HepG2 (cell line): ENCODE measurements around the gene EFEMP2. TPM values are rescaled to one million over a fixed set of nuclear protein-coding genes. Genes with fewer than 3 reads are reported as not detected.

Experiments used
- ATAC-seq: fragments of 200-7000 bp; cut with Tn5 transposase; 3 replicates; pipeline ENCODE4 v1.9.1; 2020; ENCODE audit warnings: mild to moderate bottlenecking, moderate library complexity
- BruUV-seq: library from RNA; stranded (reverse); fragments of 400-500 nt; replicated peaks from 2 replicates; lab custom pipeline; 2021; lab: Mats Ljungman, UMichigan
- CTCF ChIA-PET: fragments of 300-600 bp; formaldehyde crosslinking; extraction: SDS; loops from one replicate; lab custom pipeline; 2021; ENCODE audit warnings: low total read pairs, inconsistent platforms, low intra/inter-chr PET ratio; lab: Yijun Ruan, JAX
- POLR2A ChIA-PET: fragments of 350-600 bp; sonication (Branson Sonifier 250); formaldehyde crosslinking; loops from one replicate; lab custom pipeline; 2020; ENCODE audit warnings: antibody characterized with exemption, inconsistent platforms; lab: Yijun Ruan, JAX
- DNase-seq: peaks from one replicate; pipeline ENCODE4 v3.0.0-alpha.2; 2015; ENCODE audit warnings: low spot score
- FAIRE-seq: peaks from 3 replicates; lab custom pipeline; 2011; peaks lifted over from hg19 to GRCh38; lab: Jason Lieb, UNC
- H2AFZ ChIP-seq: one replicate; pipeline ENCODE4 v1.6.1; 2011; ENCODE audit warnings: low read length, inconsistent platforms
- H3K27ac ChIP-seq: fragments of 300-600 bp; 3 replicates; pipeline ENCODE4 v1.8.0; 2011; ENCODE audit warnings: mixed run types, mild to moderate bottlenecking, mixed read lengths, low read length, inconsistent platforms; ENCODE audit not compliant: insufficient read depth; ENCODE audit errors: extremely low read length
- H3K27me3 ChIP-seq, 2 experiments: fragments of 200-600 bp in 1 of 2; 2 replicates in 1 of 2; 3 replicates in 1 of 2; pipeline versions ENCODE4 v1.6.0 to v1.8.0; 2011; ENCODE audit warnings: low read length in 2 of 2, mild to moderate bottlenecking in 2 of 2, moderate library complexity in 2 of 2, inconsistent platforms in 1 of 2; ENCODE audit not compliant: insufficient read depth in 2 of 2, control insufficient read depth in 1 of 2
- H3K36me3 ChIP-seq, 2 experiments: fragments of 200-600 bp in 1 of 2; replicated peaks in 1 of 2; 2 replicates in 1 of 2; 3 replicates in 1 of 2; pipeline versions ENCODE4 v1.5.1 to v1.8.0; 2011; ENCODE audit warnings: low read length in 2 of 2, inconsistent platforms in 1 of 2; ENCODE audit not compliant: insufficient read depth in 2 of 2, control insufficient read depth in 1 of 2
- H3K4me1 ChIP-seq: 2 replicates; pipeline ENCODE4 v1.5.1; 2012; ENCODE audit warnings: low read length, inconsistent platforms; ENCODE audit not compliant: insufficient read depth
- H3K4me2 ChIP-seq: 2 replicates; pipeline ENCODE4 v1.6.0; 2011; ENCODE audit warnings: low read depth, low read length, inconsistent platforms
- H3K4me3 ChIP-seq, 3 experiments: fragments of 200-600 bp in 1 of 3; sonication (generic), shearing (Covaris generic) in 1 of 3; replicated peaks in 1 of 3; 2 replicates each; pipeline ENCODE4 v1.5.1; 2011 to 2016; ENCODE audit warnings: low read length in 3 of 3, inconsistent platforms in 2 of 3, low read depth in 2 of 3, mild to moderate bottlenecking in 2 of 3, control low read depth in 1 of 3, mixed read lengths in 1 of 3; ENCODE audit not compliant: insufficient read depth in 1 of 3
- H3K79me2 ChIP-seq: one replicate; pipeline ENCODE4 v1.6.1; 2011; ENCODE audit warnings: low read length, inconsistent platforms; ENCODE audit not compliant: insufficient read depth
- H3K9ac ChIP-seq: 2 replicates; pipeline ENCODE4 v1.6.0; 2011; ENCODE audit warnings: mild to moderate bottlenecking, low read depth, low read length, inconsistent platforms; ENCODE audit not compliant: insufficient read depth
- H3K9me3 ChIP-seq: 2 replicates; pipeline ENCODE4 v1.5.1; 2012; ENCODE audit warnings: mild to moderate bottlenecking, low read length
- H4K20me1 ChIP-seq: 2 replicates; pipeline ENCODE4 v1.6.0; 2011; ENCODE audit warnings: inconsistent platforms, mild to moderate bottlenecking, low read length, moderate library complexity; ENCODE audit not compliant: insufficient read depth
- HDAC6 ChIP-seq: fragments of 200-600 bp; sonication (generic); IDR thresholded peaks from 2 replicates; pipeline ENCODE4 v1.7.0; 2017; ENCODE audit warnings: mild to moderate bottlenecking, antibody characterized with exemption, low read length, low read depth
- HNRNPL ChIP-seq: fragments of 200-400 bp; formaldehyde crosslinking; IDR thresholded peaks from 2 replicates; pipeline ENCODE4 v1.6.1; 2017; ENCODE audit warnings: mild to moderate bottlenecking, low read depth, low read length
- MAFK ChIP-seq, 2 experiments: IDR thresholded peaks in 1 of 2; conservative IDR thresholded peaks in 1 of 2; 2 replicates each; pipeline ENCODE4 v1.6.1; 2011; ENCODE audit warnings: improper control_type of control experiment in 2 of 2, low read length in 2 of 2
- MED1 ChIP-seq: sonication (generic); formaldehyde crosslinking; IDR thresholded peaks from 2 replicates; pipeline ENCODE4 v1.4.0; 2020; ENCODE audit warnings: missing genetic modification reagents
- MTA1 ChIP-seq: sonication (generic); formaldehyde crosslinking; IDR thresholded peaks from 2 replicates; pipeline ENCODE4 v1.4.0; 2020; ENCODE audit warnings: missing genetic modification reagents, mild to moderate bottlenecking, borderline replicate concordance
- MZF1 ChIP-seq: sonication (generic); formaldehyde crosslinking; IDR thresholded peaks from 2 replicates; pipeline ENCODE4 v1.8.1; 2023; ENCODE audit warnings: mild to moderate bottlenecking, missing genetic modification reagents, borderline replicate concordance
- SNAI1 ChIP-seq: sonication (generic); formaldehyde crosslinking; IDR thresholded peaks from 2 replicates; pipeline ENCODE4 v1.5.0; 2020; ENCODE audit warnings: mild to moderate bottlenecking, missing genetic modification reagents, borderline replicate concordance
- SP4 ChIP-seq: sonication (generic); formaldehyde crosslinking; IDR thresholded peaks from 2 replicates; pipeline ENCODE4 v1.8.1; 2023; ENCODE audit warnings: mild to moderate bottlenecking, missing genetic modification reagents
- ZNF143 ChIP-seq: sonication (generic); formaldehyde crosslinking; IDR thresholded peaks from 2 replicates; pipeline ENCODE4 v1.4.0; 2020; ENCODE audit warnings: missing genetic modification reagents
- ZNF234 ChIP-seq: sonication (generic); formaldehyde crosslinking; conservative IDR thresholded peaks from 2 replicates; pipeline ENCODE4 v1.5.1; 2020; ENCODE audit warnings: mild to moderate bottlenecking, missing genetic modification reagents
- ZNF33A ChIP-seq: sonication (generic); formaldehyde crosslinking; IDR thresholded peaks from 2 replicates; pipeline ENCODE4 v1.5.1; 2020; ENCODE audit warnings: missing genetic modification reagents, mild to moderate bottlenecking, moderate library complexity, borderline replicate concordance
- ZNF572 ChIP-seq: sonication (generic); formaldehyde crosslinking; IDR thresholded peaks from 2 replicates; pipeline ENCODE4 v1.5.1; 2020; ENCODE audit warnings: mild to moderate bottlenecking, missing genetic modification reagents
- WGBS: methylation state at CpG from one replicate; pipeline ENCODE4 v1.1.6; 2017; ENCODE audit warnings: low lambda C conversion rate; 5-methylcytosine and 5-hydroxymethylcytosine counted together
- in situ Hi-C: cut with HindIII; loops from 2 replicates; pipeline ENCODE4 v1.10.0; 2017; ENCODE audit warnings: low pct_unique_long_range_greater_than_20kb; ENCODE audit not compliant: extremely low pct_ligation_motif_present
- intact Hi-C: fragments of 100-400 bp; cut with micrococcal nuclease; formaldehyde crosslinking; loops from one replicate; pipeline ENCODE4 v1.10.0; 2022; ENCODE audit not compliant: unreplicated experiment
- polyA plus RNA-seq, 8 experiments: library from polyadenylated mRNA; depleted of rRNA in 3 of 8; stranded (reverse) in 7 of 8; unstranded in 1 of 8; fragments of >200 nt; fragmentation: Illumina TruSeq in 4 of 8; extraction: Trizol in 4 of 8; gene quantifications; 2 replicates each; pipeline versions ENCODE4 v1.2.1 to v1.2.3, GENCODE V29; 2011 to 2016; ENCODE audit warnings: low read depth in 4 of 8, missing spikeins in 1 of 8, mixed read lengths in 1 of 8; ENCODE audit not compliant: insufficient read depth in 1 of 8
- total RNA-seq, 5 experiments: library from RNA; depleted of rRNA; stranded (reverse); fragments of >200 nt; fragmentation: Illumina TruSeq; extraction: Trizol; gene quantifications; 2 replicates each; pipeline ENCODE4 v1.2.3, GENCODE V29; 2016; ENCODE audit warnings: low read depth in 1 of 5
- TF ChIP-seq, protein P1 (sequence below): sonication (generic); formaldehyde crosslinking; IDR thresholded peaks from 2 replicates; pipeline ENCODE4 v1.5.0; 2020; ENCODE audit warnings: mild to moderate bottlenecking, missing genetic modification reagents, borderline replicate concordance
- TF ChIP-seq, protein P2 (sequence below): IDR thresholded peaks from 2 replicates; pipeline ENCODE4 v1.6.1; 2016; ENCODE audit warnings: missing compliant biosample characterization, missing genetic modification reagents, borderline replicate concordance

Gene EFEMP2
- total and polyA plus RNA-seq, 2 of the 13 experiments (the other 11 are each of a cell fraction or from before 2014, with no cell fraction given), result 7.4 to 29.7 TPM

DNA sequence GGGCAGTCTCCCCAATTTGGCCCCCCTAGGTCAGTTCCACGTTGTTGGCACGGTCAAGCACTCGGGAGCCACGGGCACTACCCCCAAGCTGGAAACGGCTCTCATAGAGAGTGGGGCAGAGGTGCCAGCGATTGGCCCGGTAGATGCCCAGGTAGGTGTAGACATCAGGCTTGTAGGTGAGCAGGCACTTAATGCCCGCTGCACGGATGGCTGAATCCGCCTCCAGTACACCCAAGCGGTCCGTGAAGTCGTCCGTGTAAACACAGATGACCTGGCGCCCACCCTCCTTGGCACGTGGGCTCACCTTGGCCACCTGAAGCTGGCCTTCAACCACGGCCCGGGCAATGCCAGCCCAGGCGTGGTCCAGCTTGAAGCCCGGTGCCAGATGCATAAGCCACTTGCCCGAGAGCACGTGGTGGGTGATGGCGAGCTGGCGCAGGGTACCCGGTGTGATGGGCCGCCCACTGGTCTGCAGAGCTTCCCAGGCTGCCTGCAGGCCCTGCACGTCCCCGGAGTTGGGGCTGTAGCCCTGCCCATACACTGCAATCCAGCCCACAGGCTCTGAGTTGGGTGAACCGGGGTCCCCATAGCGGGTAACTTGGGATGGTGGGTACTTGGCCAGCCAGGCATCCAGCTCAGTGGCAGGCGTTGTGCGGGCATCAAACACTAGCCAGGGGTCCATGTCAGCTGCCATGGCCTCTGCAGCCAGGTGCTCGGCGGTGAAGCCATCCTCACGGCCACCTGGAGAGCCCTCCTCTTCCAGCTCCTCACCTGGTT, 45.0 kb upstream of the EFEMP2 start:
- intact Hi-C loops (loop anchor here (2.0 kb wide), 1 partner anchor 27 kb away; the partner anchor contains the start of gene CCDC85B), in situ Hi-C loops (no loop called here)
- Histone ChIP-seq H2AFZ (no peak overlapping the region), H3K36me3 (no peaks in the 10 kb centered on the region; a peak in 1 of 5 replicates), H3K4me2 (peak overlapping the region; percentile 73), H3K9me3 (no peaks in the 10 kb centered on the region), H3K27ac (peak overlapping the region; percentile 75), H3K4me1 (peaks cover 53% of the 10 kb centered on the region), H4K20me1 (no peaks in the 10 kb centered on the region), H3K9ac (peak overlapping the region; percentile 98), H3K27me3 (peaks cover 0 to 2% of the 10 kb centered on the region in 2 experiments; a peak in 1 of 5 replicates), H3K79me2 (peaks cover 11% of the 10 kb centered on the region), H3K4me3 (peak overlapping the region; percentile 88 to 98 (median 92))
- ChIA-PET POLR2A (interaction anchor here (0.6 to 5.0 kb wide), 7 partner anchors 9 to 43 kb away, joined by 3 to 59 read pairs (median 5); partner anchors contain the start of genes CCDC85B, FIBP and FOSL1), CTCF (no interaction called here)
- ATAC-seq (no peak), DNase-seq (no peak), FAIRE-seq (no peak)
- 95% methylated on average over 18 of the region's 35 CpGs for WGBS
- no TSS peak for BruUV-seq
- no peak for TF ChIP-seq SP4 (CRISPR knock-in tag)
- TF ChIP-seq ZNF572 (CRISPR knock-in tag), result peak; percentile 45; the same call in 1 of the 2 replicates
- TF ChIP-seq, protein P1, sequence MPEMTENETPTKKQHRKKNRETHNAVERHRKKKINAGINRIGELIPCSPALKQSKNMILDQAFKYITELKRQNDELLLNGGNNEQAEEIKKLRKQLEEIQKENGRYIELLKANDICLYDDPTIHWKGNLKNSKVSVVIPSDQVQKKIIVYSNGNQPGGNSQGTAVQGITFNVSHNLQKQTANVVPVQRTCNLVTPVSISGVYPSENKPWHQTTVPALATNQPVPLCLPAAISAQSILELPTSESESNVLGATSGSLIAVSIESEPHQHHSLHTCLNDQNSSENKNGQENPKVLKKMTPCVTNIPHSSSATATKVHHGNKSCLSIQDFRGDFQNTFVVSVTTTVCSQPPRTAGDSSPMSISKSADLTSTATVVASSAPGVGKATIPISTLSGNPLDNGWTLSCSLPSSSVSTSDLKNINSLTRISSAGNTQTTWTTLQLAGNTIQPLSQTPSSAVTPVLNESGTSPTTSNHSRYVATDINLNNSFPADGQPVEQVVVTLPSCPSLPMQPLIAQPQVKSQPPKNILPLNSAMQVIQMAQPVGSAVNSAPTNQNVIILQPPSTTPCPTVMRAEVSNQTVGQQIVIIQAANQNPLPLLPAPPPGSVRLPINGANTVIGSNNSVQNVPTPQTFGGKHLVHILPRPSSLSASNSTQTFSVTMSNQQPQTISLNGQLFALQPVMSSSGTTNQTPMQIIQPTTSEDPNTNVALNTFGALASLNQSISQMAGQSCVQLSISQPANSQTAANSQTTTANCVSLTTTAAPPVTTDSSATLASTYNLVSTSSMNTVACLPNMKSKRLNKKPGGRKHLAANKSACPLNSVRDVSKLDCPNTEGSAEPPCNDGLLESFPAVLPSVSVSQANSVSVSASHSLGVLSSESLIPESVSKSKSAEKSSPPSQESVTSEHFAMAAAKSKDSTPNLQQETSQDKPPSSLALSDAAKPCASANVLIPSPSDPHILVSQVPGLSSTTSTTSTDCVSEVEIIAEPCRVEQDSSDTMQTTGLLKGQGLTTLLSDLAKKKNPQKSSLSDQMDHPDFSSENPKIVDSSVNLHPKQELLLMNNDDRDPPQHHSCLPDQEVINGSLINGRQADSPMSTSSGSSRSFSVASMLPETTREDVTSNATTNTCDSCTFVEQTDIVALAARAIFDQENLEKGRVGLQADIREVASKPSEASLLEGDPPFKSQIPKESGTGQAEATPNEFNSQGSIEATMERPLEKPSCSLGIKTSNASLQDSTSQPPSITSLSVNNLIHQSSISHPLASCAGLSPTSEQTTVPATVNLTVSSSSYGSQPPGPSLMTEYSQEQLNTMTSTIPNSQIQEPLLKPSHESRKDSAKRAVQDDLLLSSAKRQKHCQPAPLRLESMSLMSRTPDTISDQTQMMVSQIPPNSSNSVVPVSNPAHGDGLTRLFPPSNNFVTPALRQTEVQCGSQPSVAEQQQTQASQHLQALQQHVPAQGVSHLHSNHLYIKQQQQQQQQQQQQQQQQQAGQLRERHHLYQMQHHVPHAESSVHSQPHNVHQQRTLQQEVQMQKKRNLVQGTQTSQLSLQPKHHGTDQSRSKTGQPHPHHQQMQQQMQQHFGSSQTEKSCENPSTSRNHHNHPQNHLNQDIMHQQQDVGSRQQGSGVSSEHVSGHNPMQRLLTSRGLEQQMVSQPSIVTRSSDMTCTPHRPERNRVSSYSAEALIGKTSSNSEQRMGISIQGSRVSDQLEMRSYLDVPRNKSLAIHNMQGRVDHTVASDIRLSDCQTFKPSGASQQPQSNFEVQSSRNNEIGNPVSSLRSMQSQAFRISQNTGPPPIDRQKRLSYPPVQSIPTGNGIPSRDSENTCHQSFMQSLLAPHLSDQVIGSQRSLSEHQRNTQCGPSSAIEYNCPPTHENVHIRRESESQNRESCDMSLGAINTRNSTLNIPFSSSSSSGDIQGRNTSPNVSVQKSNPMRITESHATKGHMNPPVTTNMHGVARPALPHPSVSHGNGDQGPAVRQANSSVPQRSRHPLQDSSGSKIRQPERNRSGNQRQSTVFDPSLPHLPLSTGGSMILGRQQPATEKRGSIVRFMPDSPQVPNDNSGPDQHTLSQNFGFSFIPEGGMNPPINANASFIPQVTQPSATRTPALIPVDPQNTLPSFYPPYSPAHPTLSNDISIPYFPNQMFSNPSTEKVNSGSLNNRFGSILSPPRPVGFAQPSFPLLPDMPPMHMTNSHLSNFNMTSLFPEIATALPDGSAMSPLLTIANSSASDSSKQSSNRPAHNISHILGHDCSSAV (CRISPR knock-in tag), result no peak
- no peak for TF ChIP-seq MTA1
- TF ChIP-seq SNAI1 (CRISPR knock-in tag), result no peak
- TF ChIP-seq HDAC6, result no peak
- TF ChIP-seq, protein P2, sequence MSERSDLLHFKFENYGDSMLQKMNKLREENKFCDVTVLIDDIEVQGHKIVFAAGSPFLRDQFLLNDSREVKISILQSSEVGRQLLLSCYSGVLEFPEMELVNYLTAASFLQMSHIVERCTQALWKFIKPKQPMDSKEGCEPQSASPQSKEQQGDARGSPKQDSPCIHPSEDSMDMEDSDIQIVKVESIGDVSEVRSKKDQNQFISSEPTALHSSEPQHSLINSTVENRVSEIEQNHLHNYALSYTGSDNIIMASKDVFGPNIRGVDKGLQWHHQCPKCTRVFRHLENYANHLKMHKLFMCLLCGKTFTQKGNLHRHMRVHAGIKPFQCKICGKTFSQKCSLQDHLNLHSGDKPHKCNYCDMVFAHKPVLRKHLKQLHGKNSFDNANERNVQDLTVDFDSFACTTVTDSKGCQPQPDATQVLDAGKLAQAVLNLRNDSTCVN (CRISPR knock-in tag), result no peak
- TF ChIP-seq MAFK (conservative IDR thresholded peaks at IDR 0.05 in 1 of 2, IDR thresholded peaks at IDR 0.05 in 1 of 2; ENCODE audit: low read length in 2 of 2), result no peak
- no peak for TF ChIP-seq MZF1
- no peak for TF ChIP-seq MED1
- peak; percentile 95 for TF ChIP-seq HNRNPL
- TF ChIP-seq ZNF234 (CRISPR knock-in tag), result 0 out of 2 replicates have a peak, but pooled peaks have one; percentile 29
- TF ChIP-seq ZNF33A (CRISPR knock-in tag), result no peak
- TF ChIP-seq ZNF143 (CRISPR knock-in tag), result no peak
